Panc1 (cell line): ENCODE measurements around the gene NKX6-2. TPM values are rescaled to one million over a fixed set of nuclear protein-coding genes. Genes with fewer than 3 reads are reported as not detected.

Experiments used
- ATAC-seq: fragments of 200-7000 bp; cut with Tn5 transposase; 2 replicates; pipeline ENCODE4 v1.9.1; 2020; ENCODE audit warnings: mild to moderate bottlenecking, moderate library complexity
- BruUV-seq: library from RNA; stranded (reverse); fragments of 400-500 nt; replicated peaks from 2 replicates; lab custom pipeline; 2021; lab: Mats Ljungman, UMichigan
- CTCF ChIA-PET: fragments of 300-600 bp; sonication (Branson Sonifier 250); formaldehyde crosslinking; loops from one replicate; lab custom pipeline; 2022; ENCODE audit warnings: antibody characterized with exemption; lab: Charles Lee
- POLR2A ChIA-PET: fragments of 300-600 bp; sonication (Branson Sonifier 250); formaldehyde crosslinking; loops from one replicate; lab custom pipeline; 2022; ENCODE audit warnings: antibody characterized with exemption; lab: Charles Lee
- DNase-seq: peaks from one replicate; pipeline ENCODE4 v3.0.0-alpha.2; 2010; ENCODE audit warnings: low read depth, low spot score
- H3K27ac ChIP-seq: 2 replicates; pipeline ENCODE4 v1.5.1; 2011; ENCODE audit warnings: mild to moderate bottlenecking, low read length, inconsistent platforms
- H3K27me3 ChIP-seq: fragments of 200-500 bp; sonication (Bioruptor generic); 2 replicates; pipeline ENCODE4 v1.6.0; 2014; ENCODE audit warnings: low read length, inconsistent platforms; ENCODE audit not compliant: control insufficient read depth, insufficient read depth
- H3K36me3 ChIP-seq: fragments of 200-500 bp; sonication (Bioruptor generic); 2 replicates; pipeline ENCODE4 v1.5.1; 2014; ENCODE audit warnings: inconsistent platforms, mild to moderate bottlenecking, low read length, moderate library complexity; ENCODE audit not compliant: control insufficient read depth, insufficient read depth
- H3K4me1 ChIP-seq: 2 replicates; pipeline ENCODE4 v1.5.1; 2011; ENCODE audit warnings: inconsistent platforms, mild to moderate bottlenecking, low read length, moderate library complexity; ENCODE audit not compliant: control insufficient read depth, insufficient read depth
- H3K4me3 ChIP-seq, 2 experiments: 2 replicates each; pipeline ENCODE4 v1.5.1; 2011 to 2012; ENCODE audit warnings: low read depth in 2 of 2, low read length in 2 of 2, mild to moderate bottlenecking in 2 of 2, inconsistent platforms in 1 of 2, moderate library complexity in 1 of 2
- H3K9me3 ChIP-seq: fragments of 200-500 bp; sonication (Bioruptor generic); 2 replicates; pipeline ENCODE4 v1.5.1; 2014; ENCODE audit warnings: low read depth, mild to moderate bottlenecking, inconsistent platforms, low read length, moderate library complexity; ENCODE audit not compliant: control insufficient read depth, insufficient read depth
- CTCF ChIP-seq: fragments of 450-650 bp; IDR thresholded peaks from 2 replicates; pipeline ENCODE4 v1.5.1; 2017; ENCODE audit warnings: mild to moderate bottlenecking
- POLR2AphosphoS5 ChIP-seq: IDR thresholded peaks from 2 replicates; pipeline ENCODE4 v1.6.1; 2012; ENCODE audit warnings: mild to moderate bottlenecking, low read depth, low read length, moderate library complexity
- SIN3A ChIP-seq: IDR thresholded peaks from 2 replicates; pipeline ENCODE4 v1.6.1; 2012; ENCODE audit warnings: low read depth, mild to moderate bottlenecking, low read length, moderate library complexity, borderline replicate concordance; ENCODE audit not compliant: insufficient read depth
- TCF7L2 ChIP-seq: IDR thresholded peaks from 2 replicates; pipeline ENCODE4 v1.6.1; 2011; ENCODE audit warnings: mild to moderate bottlenecking, low read depth, low read length, inconsistent platforms
- in situ Hi-C: cut with HindIII; loops from 2 replicates; pipeline ENCODE4 v1.10.0; 2016; ENCODE audit warnings: low sequenced_read_pairs, low pct_unique_long_range_greater_than_20kb
- intact Hi-C: fragments of 100-400 bp; cut with micrococcal nuclease; formaldehyde crosslinking; loops from one replicate; pipeline ENCODE4 v1.10.0; 2022; ENCODE audit not compliant: unreplicated experiment
- total RNA-seq: library from RNA; stranded (reverse); gene quantifications from one replicate; pipeline ENCODE4 v1.2.1, GENCODE V29; 2021; ENCODE audit not compliant: unreplicated experiment
- TF ChIP-seq, protein P1 (sequence below), 2 experiments: IDR thresholded peaks; 2 replicates each; pipeline ENCODE4 v1.6.1; 2011 to 2012; ENCODE audit warnings: low read depth in 2 of 2, control low read depth in 1 of 2, low read length in 1 of 2, mild to moderate bottlenecking in 1 of 2, moderate library complexity in 1 of 2; ENCODE audit not compliant: insufficient read depth in 1 of 2

NKX6-2 gene
- total RNA-seq, 1 experiment from 2014 or later = 1.6 TPM

GRCh38 chr10:132754071-132754470 lies 31.9 kb downstream of the NKX6-2 start:
- BruUV-seq = no TSS peak

GRCh38 chr10:132753596-132753995 lies 32.4 kb downstream of the NKX6-2 start:
- ATAC-seq (no peak), DNase-seq (no peak)
- in situ Hi-C loops = no loop called here
- ChIA-PET POLR2A (no interaction called here), CTCF (no interaction called here)
- Histone ChIP-seq H3K36me3 (no peaks in the 10 kb centered on the region), H3K27ac (no peak overlapping the region), H3K4me1 (no peaks in the 10 kb centered on the region), H3K9me3 (peaks cover 4% of the 10 kb centered on the region; the same call in 1 of the 2 replicates), H3K4me3 (no peak overlapping the region), H3K27me3 (no peaks in the 10 kb centered on the region)
- no TSS peak for BruUV-seq
- intact Hi-C loops = no loop called here
- TF ChIP-seq, protein P1, sequence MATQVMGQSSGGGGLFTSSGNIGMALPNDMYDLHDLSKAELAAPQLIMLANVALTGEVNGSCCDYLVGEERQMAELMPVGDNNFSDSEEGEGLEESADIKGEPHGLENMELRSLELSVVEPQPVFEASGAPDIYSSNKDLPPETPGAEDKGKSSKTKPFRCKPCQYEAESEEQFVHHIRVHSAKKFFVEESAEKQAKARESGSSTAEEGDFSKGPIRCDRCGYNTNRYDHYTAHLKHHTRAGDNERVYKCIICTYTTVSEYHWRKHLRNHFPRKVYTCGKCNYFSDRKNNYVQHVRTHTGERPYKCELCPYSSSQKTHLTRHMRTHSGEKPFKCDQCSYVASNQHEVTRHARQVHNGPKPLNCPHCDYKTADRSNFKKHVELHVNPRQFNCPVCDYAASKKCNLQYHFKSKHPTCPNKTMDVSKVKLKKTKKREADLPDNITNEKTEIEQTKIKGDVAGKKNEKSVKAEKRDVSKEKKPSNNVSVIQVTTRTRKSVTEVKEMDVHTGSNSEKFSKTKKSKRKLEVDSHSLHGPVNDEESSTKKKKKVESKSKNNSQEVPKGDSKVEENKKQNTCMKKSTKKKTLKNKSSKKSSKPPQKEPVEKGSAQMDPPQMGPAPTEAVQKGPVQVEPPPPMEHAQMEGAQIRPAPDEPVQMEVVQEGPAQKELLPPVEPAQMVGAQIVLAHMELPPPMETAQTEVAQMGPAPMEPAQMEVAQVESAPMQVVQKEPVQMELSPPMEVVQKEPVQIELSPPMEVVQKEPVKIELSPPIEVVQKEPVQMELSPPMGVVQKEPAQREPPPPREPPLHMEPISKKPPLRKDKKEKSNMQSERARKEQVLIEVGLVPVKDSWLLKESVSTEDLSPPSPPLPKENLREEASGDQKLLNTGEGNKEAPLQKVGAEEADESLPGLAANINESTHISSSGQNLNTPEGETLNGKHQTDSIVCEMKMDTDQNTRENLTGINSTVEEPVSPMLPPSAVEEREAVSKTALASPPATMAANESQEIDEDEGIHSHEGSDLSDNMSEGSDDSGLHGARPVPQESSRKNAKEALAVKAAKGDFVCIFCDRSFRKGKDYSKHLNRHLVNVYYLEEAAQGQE (IDR thresholded peaks at IDR 0.05; ENCODE audit: insufficient read depth in 1 of 2, low read depth in 2 of 2, low read length in 1 of 2) = no peak
- TF ChIP-seq CTCF = no peak
- no peak for TF ChIP-seq TCF7L2
- TF ChIP-seq SIN3A = no peak
- no peak for TF ChIP-seq POLR2AphosphoS5

More at GRCh38 chr10:132754071-132754470, 31.9 kb downstream of the NKX6-2 start:
- ChIA-PET CTCF (no interaction called here), POLR2A (no interaction called here)
- intact Hi-C loops (no loop called here), in situ Hi-C loops (no loop called here)
- no peaks in the 10 kb centered on the region for H3K4me1 ChIP-seq
- no peaks in the 10 kb centered on the region for H3K27me3 ChIP-seq
- no peak overlapping the region for H3K4me3 ChIP-seq
- no peak for DNase-seq
- no peak for ATAC-seq
- no peaks in the 10 kb centered on the region for H3K36me3 ChIP-seq
- TF ChIP-seq SIN3A (no peak), CTCF (no peak), TCF7L2 (no peak), POLR2AphosphoS5 (no peak)
- TF ChIP-seq, protein P1 (IDR thresholded peaks at IDR 0.05; ENCODE audit: insufficient read depth in 1 of 2, low read depth in 2 of 2, low read length in 1 of 2) = no peak
- H3K9me3 ChIP-seq = peaks cover 4% of the 10 kb centered on the region; the same call in 1 of the 2 replicates
- H3K27ac ChIP-seq = no peak overlapping the region
